Measurements from ENCODE around the gene AAK1. TPM values are rescaled to one million over a fixed set of nuclear protein-coding genes. Genes with fewer than 3 reads are reported as not detected.

The AAK1 gene
- total and polyA plus RNA-seq, 10 of the 15 experiments (the other 5 are each of a cell fraction or from before 2014, with no cell fraction given), result 2.9 to 41.4 (median 17.5) TPM

- TF ChIP-seq NR2C1 (IDR thresholded peaks at IDR 0.05) (no peak), RAD51 (IDR thresholded peaks at IDR 0.05) (no peak), SMAD5 (IDR thresholded peaks at IDR 0.05; ENCODE audit: low read depth) (no peak), MYC (IDR thresholded peaks at IDR 0.05; ENCODE audit: insufficient read depth, insufficient read length, insufficient replicate concordance, low read length, severe bottlenecking) (no peak), MTA2 (IDR thresholded peaks at IDR 0.05; ENCODE audit: low read depth) (peak; percentile 29; the same call in 1 of the 2 replicates), ZNF207 (IDR thresholded peaks at IDR 0.05; ENCODE audit: borderline replicate concordance) (no peak), RCOR1 (conservative IDR thresholded peaks at IDR 0.05; ENCODE audit: low read depth, low read length) (no peak), NFYB (IDR thresholded peaks at IDR 0.05; ENCODE audit: insufficient read depth, low read depth, low read length) (no peak), ATF7 (IDR thresholded peaks at IDR 0.05; ENCODE audit: low read depth) (no peak), ZNF384 (IDR thresholded peaks at IDR 0.05; ENCODE audit: borderline replicate concordance, low read depth, low read length) (no peak), NFXL1 (IDR thresholded peaks at IDR 0.05; ENCODE audit: borderline replicate concordance) (no peak), NR2C2 (IDR thresholded peaks at IDR 0.05; ENCODE audit: borderline replicate concordance, control insufficient read depth, insufficient read length, low read depth) (no peak), PBX3 (IDR thresholded peaks at IDR 0.05; ENCODE audit: insufficient replicate concordance, low read depth, low read length) (no peak), CHD2 (IDR thresholded peaks at IDR 0.05; ENCODE audit: borderline replicate concordance, low read depth, low read length) (no peak), MEF2B (IDR thresholded peaks at IDR 0.05; ENCODE audit: partially characterized antibody, poor library complexity, severe bottlenecking) (peak; percentile 31), TCF12 (IDR thresholded peaks at IDR 0.05; ENCODE audit: low read depth, low read length) (no peak), RUNX3 (IDR thresholded peaks at IDR 0.05; ENCODE audit: low read length) (0 out of 2 replicates have a peak, but pooled peaks have one; percentile 9), SREBF1 (IDR thresholded peaks at IDR 0.05; ENCODE audit: low read length) (no peak), STAT1 (conservative IDR thresholded peaks at IDR 0.05) (no peak), JUNB (IDR thresholded peaks at IDR 0.05) (no peak), CREB1 (IDR thresholded peaks at IDR 0.05; ENCODE audit: low read depth) (no peak), FOXM1 (IDR thresholded peaks at IDR 0.05; ENCODE audit: low read depth, low read length) (no peak), CHD1 (IDR thresholded peaks at IDR 0.05; ENCODE audit: low read depth, low read length) (no peak), PAX8 (IDR thresholded peaks at IDR 0.05) (no peak)
- TF ChIP-seq, protein P1, sequence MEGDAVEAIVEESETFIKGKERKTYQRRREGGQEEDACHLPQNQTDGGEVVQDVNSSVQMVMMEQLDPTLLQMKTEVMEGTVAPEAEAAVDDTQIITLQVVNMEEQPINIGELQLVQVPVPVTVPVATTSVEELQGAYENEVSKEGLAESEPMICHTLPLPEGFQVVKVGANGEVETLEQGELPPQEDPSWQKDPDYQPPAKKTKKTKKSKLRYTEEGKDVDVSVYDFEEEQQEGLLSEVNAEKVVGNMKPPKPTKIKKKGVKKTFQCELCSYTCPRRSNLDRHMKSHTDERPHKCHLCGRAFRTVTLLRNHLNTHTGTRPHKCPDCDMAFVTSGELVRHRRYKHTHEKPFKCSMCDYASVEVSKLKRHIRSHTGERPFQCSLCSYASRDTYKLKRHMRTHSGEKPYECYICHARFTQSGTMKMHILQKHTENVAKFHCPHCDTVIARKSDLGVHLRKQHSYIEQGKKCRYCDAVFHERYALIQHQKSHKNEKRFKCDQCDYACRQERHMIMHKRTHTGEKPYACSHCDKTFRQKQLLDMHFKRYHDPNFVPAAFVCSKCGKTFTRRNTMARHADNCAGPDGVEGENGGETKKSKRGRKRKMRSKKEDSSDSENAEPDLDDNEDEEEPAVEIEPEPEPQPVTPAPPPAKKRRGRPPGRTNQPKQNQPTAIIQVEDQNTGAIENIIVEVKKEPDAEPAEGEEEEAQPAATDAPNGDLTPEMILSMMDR (IDR thresholded peaks at IDR 0.05 in 2 of 3, conservative IDR thresholded peaks at IDR 0.05 in 1 of 3; ENCODE audit: control insufficient read depth in 2 of 3, extremely low read depth in 1 of 3, insufficient read depth in 1 of 3, low read depth in 3 of 3, low read length in 3 of 3), result no peak
Observed at GRCh38 chr2:69499242-69499641, 144.3 kb downstream of the AAK1 start (continued).

All from GM12878 (cell line).